Astrocyte (in vitro differentiated cells and primary cell): ENCODE data around the gene PDS5A. TPM values are rescaled to one million over a fixed set of nuclear protein-coding genes. Genes with fewer than 3 reads are reported as not detected.

Source experiments
- DNase-seq: peaks from one replicate; pipeline ENCODE4 v3.0.0-alpha.2; 2010; ENCODE audit warnings: low read depth
- FAIRE-seq: peaks from 2 replicates; lab custom pipeline; 2011; peaks lifted over from hg19 to GRCh38; lab: Jason Lieb, UNC
- H2AFZ ChIP-seq: 2 replicates; pipeline ENCODE4 v1.6.0; 2012; ENCODE audit warnings: low read depth, low read length, inconsistent platforms
- H3K27ac ChIP-seq: 2 replicates; pipeline ENCODE4 v1.5.1; 2011; ENCODE audit warnings: low read depth, low read length, inconsistent platforms
- H3K27me3 ChIP-seq: 2 replicates; pipeline ENCODE4 v1.6.0; 2011; ENCODE audit warnings: low read length, inconsistent platforms; ENCODE audit not compliant: insufficient read depth
- H3K36me3 ChIP-seq: 2 replicates; pipeline ENCODE4 v1.5.1; 2011; ENCODE audit warnings: low read length, inconsistent platforms; ENCODE audit not compliant: insufficient read depth
- H3K4me1 ChIP-seq: 2 replicates; pipeline ENCODE4 v1.5.1; 2011; ENCODE audit warnings: low read length, inconsistent platforms; ENCODE audit not compliant: insufficient read depth
- H3K4me2 ChIP-seq: 2 replicates; pipeline ENCODE4 v1.6.0; 2012; ENCODE audit warnings: low read length, inconsistent platforms
- H3K4me3 ChIP-seq: 2 replicates; pipeline ENCODE4 v1.5.1; 2011; ENCODE audit warnings: low read depth, mild to moderate bottlenecking, low read length, inconsistent platforms; ENCODE audit not compliant: insufficient read depth
- H3K79me2 ChIP-seq: 2 replicates; pipeline ENCODE4 v1.6.0; 2012; ENCODE audit warnings: mild to moderate bottlenecking, low read length, inconsistent platforms; ENCODE audit not compliant: insufficient read depth
- H3K9ac ChIP-seq: 2 replicates; pipeline ENCODE4 v1.6.0; 2012; ENCODE audit warnings: mild to moderate bottlenecking, low read length, inconsistent platforms
- H3K9me3 ChIP-seq: 2 replicates; pipeline ENCODE4 v1.5.1; 2012; ENCODE audit warnings: low read depth, mild to moderate bottlenecking, low read length, inconsistent platforms; ENCODE audit not compliant: insufficient read depth
- H4K20me1 ChIP-seq: 2 replicates; pipeline ENCODE4 v1.6.0; 2012; ENCODE audit warnings: low read length, inconsistent platforms; ENCODE audit not compliant: insufficient read depth
- H3K27ac Mint-ChIP-seq: one replicate; pipeline ENCODE4 v1.8.0; 2021; ENCODE audit warnings: mild to moderate bottlenecking, mixed read lengths; ENCODE audit not compliant: unreplicated experiment
- H3K27me3 Mint-ChIP-seq: one replicate; pipeline ENCODE4 v1.8.0; 2021; ENCODE audit warnings: low read depth, mixed read lengths; ENCODE audit not compliant: unreplicated experiment
- H3K36me3 Mint-ChIP-seq: one replicate; pipeline ENCODE4 v1.8.0; 2021; ENCODE audit warnings: low read depth, mixed read lengths; ENCODE audit not compliant: unreplicated experiment
- H3K4me1 Mint-ChIP-seq: one replicate; pipeline ENCODE4 v1.8.0; 2021; ENCODE audit warnings: low read depth, mixed read lengths; ENCODE audit not compliant: unreplicated experiment
- H3K4me3 Mint-ChIP-seq: one replicate; pipeline ENCODE4 v1.8.0; 2021; ENCODE audit warnings: mild to moderate bottlenecking, moderate library complexity, mixed read lengths; ENCODE audit not compliant: unreplicated experiment
- H3K9me3 Mint-ChIP-seq: one replicate; pipeline ENCODE4 v1.8.0; 2021; ENCODE audit warnings: mild to moderate bottlenecking, mixed read lengths; ENCODE audit not compliant: unreplicated experiment
- EZH2 ChIP-seq: IDR thresholded peaks from 2 replicates; pipeline ENCODE4 v1.6.1; 2012; ENCODE audit warnings: mild to moderate bottlenecking, low read length, inconsistent platforms; ENCODE audit not compliant: insufficient read depth
- total RNA-seq: library from RNA; stranded (reverse); gene quantifications from 2 replicates; pipeline ENCODE4 v1.2.1, GENCODE V29; 2021
- TF ChIP-seq, protein P1 (sequence below): IDR thresholded peaks from 2 replicates; pipeline ENCODE4 v1.5.1; 2011; ENCODE audit warnings: low read depth, mild to moderate bottlenecking, inconsistent platforms, low read length, moderate library complexity; ENCODE audit not compliant: insufficient read depth

PDS5A gene
- total RNA-seq, 1 donor from 2014 or later: 55.9 TPM

DNA sequence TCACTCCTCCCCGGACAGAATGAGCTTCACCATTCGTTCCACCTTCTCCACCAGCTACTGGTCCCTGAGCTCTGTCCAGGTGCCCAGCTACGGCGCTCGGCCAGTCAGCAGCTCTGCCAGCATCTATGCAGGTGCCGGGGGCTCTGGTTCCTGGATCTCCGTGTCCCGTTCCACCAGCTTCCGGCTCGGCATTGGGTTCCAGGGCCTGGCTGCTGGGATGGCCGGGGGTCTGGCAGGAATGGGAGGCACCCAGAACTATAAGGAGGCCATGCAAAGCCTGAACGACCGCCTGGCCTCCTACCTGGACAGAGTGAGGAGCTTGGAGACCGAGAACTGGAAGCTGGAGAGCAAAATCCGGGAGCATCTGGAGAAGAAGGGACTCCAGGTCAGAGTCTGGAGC is 42.5 kb upstream of the PDS5A start:
- H3K4me2 ChIP-seq: no peak overlapping the region
- peaks cover 2% of the 10 kb centered on the region for H3K9me3 Mint-ChIP-seq
- H3K4me1 Mint-ChIP-seq: no peaks in the 10 kb centered on the region
- no peak overlapping the region for H3K27ac Mint-ChIP-seq
- no peak overlapping the region for H3K4me3 Mint-ChIP-seq
- H3K9me3 ChIP-seq: no peaks in the 10 kb centered on the region
- no peaks in the 10 kb centered on the region for H3K36me3 Mint-ChIP-seq
- DNase-seq: no peak
- TF ChIP-seq, protein P1, sequence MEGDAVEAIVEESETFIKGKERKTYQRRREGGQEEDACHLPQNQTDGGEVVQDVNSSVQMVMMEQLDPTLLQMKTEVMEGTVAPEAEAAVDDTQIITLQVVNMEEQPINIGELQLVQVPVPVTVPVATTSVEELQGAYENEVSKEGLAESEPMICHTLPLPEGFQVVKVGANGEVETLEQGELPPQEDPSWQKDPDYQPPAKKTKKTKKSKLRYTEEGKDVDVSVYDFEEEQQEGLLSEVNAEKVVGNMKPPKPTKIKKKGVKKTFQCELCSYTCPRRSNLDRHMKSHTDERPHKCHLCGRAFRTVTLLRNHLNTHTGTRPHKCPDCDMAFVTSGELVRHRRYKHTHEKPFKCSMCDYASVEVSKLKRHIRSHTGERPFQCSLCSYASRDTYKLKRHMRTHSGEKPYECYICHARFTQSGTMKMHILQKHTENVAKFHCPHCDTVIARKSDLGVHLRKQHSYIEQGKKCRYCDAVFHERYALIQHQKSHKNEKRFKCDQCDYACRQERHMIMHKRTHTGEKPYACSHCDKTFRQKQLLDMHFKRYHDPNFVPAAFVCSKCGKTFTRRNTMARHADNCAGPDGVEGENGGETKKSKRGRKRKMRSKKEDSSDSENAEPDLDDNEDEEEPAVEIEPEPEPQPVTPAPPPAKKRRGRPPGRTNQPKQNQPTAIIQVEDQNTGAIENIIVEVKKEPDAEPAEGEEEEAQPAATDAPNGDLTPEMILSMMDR: no peak
- no peak for TF ChIP-seq EZH2
- H3K4me1 ChIP-seq: no peaks in the 10 kb centered on the region
- no peaks in the 10 kb centered on the region for H3K79me2 ChIP-seq
- H3K27me3 ChIP-seq: no peaks in the 10 kb centered on the region
- peaks cover 2% of the 10 kb centered on the region for H3K27me3 Mint-ChIP-seq
- H3K9ac ChIP-seq: no peak overlapping the region
- H2AFZ ChIP-seq: no peak overlapping the region
- no peaks in the 10 kb centered on the region for H4K20me1 ChIP-seq
- FAIRE-seq: no peak
- H3K4me3 ChIP-seq: no peak overlapping the region
- no peaks in the 10 kb centered on the region for H3K36me3 ChIP-seq
- no peak overlapping the region for H3K27ac ChIP-seq

DNA sequence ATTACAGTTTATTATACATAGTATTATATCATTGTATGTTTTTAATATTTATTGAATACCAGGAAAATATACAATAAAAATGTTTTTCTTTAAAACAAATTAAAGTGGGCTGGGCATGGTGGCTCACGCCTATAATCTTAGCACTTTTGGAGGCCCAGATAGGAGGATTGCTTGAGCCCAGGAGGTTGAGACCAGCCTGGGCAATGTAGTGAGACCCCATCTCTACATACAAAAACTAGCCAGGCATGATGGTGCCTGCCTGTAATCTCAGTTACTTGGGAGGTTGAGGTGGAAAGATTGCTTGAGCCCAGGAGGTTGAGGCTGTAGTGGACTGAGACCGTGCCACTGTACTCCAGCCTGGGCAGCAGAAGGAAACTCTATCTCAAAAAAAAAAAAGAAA is 38.3 kb upstream of the PDS5A start:
- FAIRE-seq: no peak
- no peaks in the 10 kb centered on the region for H3K4me1 Mint-ChIP-seq
- Histone ChIP-seq H2AFZ (no peak overlapping the region), H4K20me1 (no peaks in the 10 kb centered on the region), H3K4me1 (no peaks in the 10 kb centered on the region), H3K79me2 (no peaks in the 10 kb centered on the region), H3K36me3 (no peaks in the 10 kb centered on the region), H3K9ac (no peak overlapping the region), H3K9me3 (no peaks in the 10 kb centered on the region), H3K27ac (no peak overlapping the region), H3K4me2 (no peak overlapping the region), H3K4me3 (no peak overlapping the region), H3K27me3 (no peaks in the 10 kb centered on the region)
- peaks cover 2% of the 10 kb centered on the region for H3K9me3 Mint-ChIP-seq
- no peaks in the 10 kb centered on the region for H3K36me3 Mint-ChIP-seq
- TF ChIP-seq EZH2: no peak
- TF ChIP-seq, protein P1: no peak
- H3K27ac Mint-ChIP-seq: no peak overlapping the region
- no peak for DNase-seq
- peaks cover 2% of the 10 kb centered on the region for H3K27me3 Mint-ChIP-seq
- no peak overlapping the region for H3K4me3 Mint-ChIP-seq

DNA sequence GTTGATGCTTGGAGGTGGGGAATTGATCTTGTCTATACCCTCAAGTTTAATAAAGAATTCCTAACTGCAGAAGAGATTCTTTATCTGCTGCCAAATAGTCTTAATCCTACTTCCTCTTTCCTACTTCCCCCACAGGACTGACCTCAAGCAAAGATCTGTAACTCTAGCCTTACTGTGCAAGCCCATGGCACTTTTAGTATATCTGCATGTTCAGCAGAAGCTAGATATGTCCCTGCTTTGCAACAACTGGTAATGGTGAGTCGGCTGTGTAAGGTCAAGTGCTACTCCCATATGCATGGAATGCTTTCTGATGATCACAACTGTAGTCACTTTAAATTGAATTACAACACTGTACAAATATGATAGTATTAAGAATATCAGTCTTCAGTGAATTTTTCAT is 26.3 kb upstream of the PDS5A start:
- H3K27ac Mint-ChIP-seq: no peak overlapping the region
- Histone ChIP-seq H3K9ac (no peak overlapping the region), H3K27ac (no peak overlapping the region), H3K4me2 (peak overlapping the region; percentile 18), H3K4me1 (no peaks in the 10 kb centered on the region), H3K36me3 (no peaks in the 10 kb centered on the region), H3K79me2 (no peaks in the 10 kb centered on the region), H3K4me3 (no peak overlapping the region), H3K27me3 (no peaks in the 10 kb centered on the region), H3K9me3 (no peaks in the 10 kb centered on the region), H4K20me1 (no peaks in the 10 kb centered on the region), H2AFZ (no peak overlapping the region)
- no peaks in the 10 kb centered on the region for H3K36me3 Mint-ChIP-seq
- FAIRE-seq (no peak), DNase-seq (peak; percentile 51)
- H3K4me3 Mint-ChIP-seq: no peak overlapping the region
- no peaks in the 10 kb centered on the region for H3K9me3 Mint-ChIP-seq
- no peak for TF ChIP-seq EZH2
- TF ChIP-seq, protein P1: no peak
- H3K4me1 Mint-ChIP-seq: peaks cover 3% of the 10 kb centered on the region
- H3K27me3 Mint-ChIP-seq: no peaks in the 10 kb centered on the region
